OCI-M2 (cell line): ENCODE data around the gene ZNF827.

Source experiments
- DNase-seq: peaks from one replicate; lab custom pipeline; 2025; ENCODE audit not compliant: unreplicated experiment; lab: John Stamatoyannopoulos, UW

Gene ZNF827

GRCh38 chr4:145868637-145869409, 69.8 kb downstream of the ZNF827 start:
- no peak for DNase-seq

- DNase-seq = no peak
Observed at GRCh38 chr4:145867406-145867805, 71.2 kb downstream of the ZNF827 start.

- no peak for DNase-seq
Observed at GRCh38 chr4:145866991-145867390, 71.6 kb downstream of the ZNF827 start.

- DNase-seq = no peak
Observed at GRCh38 chr4:145865274-145865941, 73.2 kb downstream of the ZNF827 start.

- no peak for DNase-seq
Observed at GRCh38 chr4:145863191-145863590, 75.4 kb downstream of the ZNF827 start.

- no peak for DNase-seq
Observed at GRCh38 chr4:145861336-145862318, 77.0 kb downstream of the ZNF827 start.

- DNase-seq = no peak
Observed at GRCh38 chr4:145860897-145861296, 77.7 kb downstream of the ZNF827 start.

GRCh38 chr4:145860446-145860845, 78.2 kb downstream of the ZNF827 start:
- no peak for DNase-seq

- no peak for DNase-seq
Observed at GRCh38 chr4:145859926-145860325, 78.7 kb downstream of the ZNF827 start.

- no peak for DNase-seq
Observed at GRCh38 chr4:145859426-145859825, 79.2 kb downstream of the ZNF827 start.

GRCh38 chr4:145852256-145852839, 86.3 kb downstream of the ZNF827 start:
- no peak for DNase-seq

GRCh38 chr4:145851511-145852201, 87.0 kb downstream of the ZNF827 start:
- no peak for DNase-seq

- DNase-seq = no peak
Observed at GRCh38 chr4:145847764-145848163, 90.9 kb downstream of the ZNF827 start.

- DNase-seq = no peak
Observed at GRCh38 chr4:145845118-145845517, 93.5 kb downstream of the ZNF827 start.

- DNase-seq = no peak
Observed at GRCh38 chr4:145843639-145844038, 95.0 kb downstream of the ZNF827 start.

- DNase-seq = no peak
Observed at GRCh38 chr4:145843148-145843547, 95.5 kb downstream of the ZNF827 start.

- no peak for DNase-seq
Observed at GRCh38 chr4:145842224-145842887, 96.3 kb downstream of the ZNF827 start.

- DNase-seq = no peak
Observed at GRCh38 chr4:145840801-145841200, 97.8 kb downstream of the ZNF827 start.

- DNase-seq = no peak
Observed at GRCh38 chr4:145840162-145840768, 98.4 kb downstream of the ZNF827 start.
